CD4-positive, alpha-beta memory T cell (primary cell): ENCODE data around the gene MAP4K4. TPM values are rescaled to one million over a fixed set of nuclear protein-coding genes. Genes with fewer than 3 reads are reported as not detected.

ENCODE experiments used
- polyA plus RNA-seq, 2 donors: library from polyadenylated mRNA; unstranded; fragments of 300-500 nt; fragmentation: Illumina TruSeq; gene quantifications; one replicate each; pipeline ENCODE4 v1.2.3, GENCODE V29; 2021
- total RNA-seq, 2 experiments: library from RNA; stranded (reverse); gene quantifications; one replicate each; pipeline ENCODE4 v1.2.3, GENCODE V29; 2021

The MAP4K4 gene
- total and polyA plus RNA-seq, 4 experiments from 2014 or later, result 2.4 to 114 (median 62.2) TPM

Other genes starting within 250 kb of the MAP4K4 start
- gene RFX8, start 222.6 kb upstream of the MAP4K4 start, total RNA-seq, result 1 to 10 TPM; 1.2 to 1.3 TPM
- not detected for gene RFX8, start 222.6 kb upstream of the MAP4K4 start, polyA plus RNA-seq